ENCODE measurements around the gene REM1. TPM values are rescaled to one million over a fixed set of nuclear protein-coding genes. Genes with fewer than 3 reads are reported as not detected.

The REM1 gene
- total RNA-seq, 4 donors from 2014 or later, result 0.80 to 1.8 (median 1.3) TPM; not detected in 1

DNA sequence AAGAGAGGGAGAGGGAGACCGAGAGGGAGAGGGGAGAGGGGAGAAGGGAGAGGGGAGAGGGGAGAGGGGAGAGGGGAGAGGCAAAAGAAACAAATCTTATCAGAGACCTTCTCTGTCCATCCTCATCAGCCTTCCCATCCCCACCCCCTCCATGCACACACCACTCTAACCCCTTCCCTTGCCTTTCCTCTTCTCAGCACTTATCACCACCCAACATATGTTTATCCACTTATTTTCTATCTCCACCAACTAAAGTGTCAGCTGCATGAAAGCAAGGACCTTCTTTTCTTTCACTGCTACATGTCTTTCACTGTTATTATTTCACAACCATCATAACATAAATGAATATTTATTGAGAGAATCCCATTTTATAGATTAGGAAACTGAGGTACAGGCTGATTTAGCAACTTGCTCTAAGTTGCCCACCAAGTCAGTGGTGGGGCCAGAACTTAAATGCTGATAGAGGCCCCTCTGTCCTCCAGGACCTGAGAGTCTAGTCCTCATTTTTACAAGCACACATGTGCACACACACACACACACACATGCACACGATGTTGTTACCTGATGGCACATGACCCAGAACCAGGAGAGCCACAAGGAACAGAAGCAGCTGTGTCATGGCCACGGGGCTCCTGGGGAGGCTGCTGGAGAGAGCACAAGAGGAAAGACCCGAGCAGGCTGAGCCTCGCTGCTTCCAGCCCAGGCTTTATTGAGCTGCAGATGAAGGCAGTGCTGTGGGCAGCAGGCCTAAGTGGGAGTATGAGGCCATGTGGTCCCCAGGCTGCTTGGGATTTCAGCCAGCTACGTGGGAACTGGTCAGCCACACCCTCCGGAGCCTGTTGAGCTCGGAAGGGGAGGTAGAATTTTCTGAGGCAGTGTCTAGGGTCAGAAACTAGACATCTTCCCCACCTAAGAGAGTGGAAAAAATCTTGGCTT, 2.4 kb upstream of the REM1 start:
- Histone ChIP-seq H3K9me3 (no peaks in the 10 kb centered on the region), H3K27ac (no peak overlapping the region), H3K4me3 (no peak overlapping the region), H3K27me3 (peaks cover 21% of the 10 kb centered on the region), H3K4me1 (peaks cover 0 to 10% (median 3%) of the 10 kb centered on the region in 4 donors), H3K36me3 (no peaks in the 10 kb centered on the region)
- in situ Hi-C loops (cut with MboI; ENCODE audit: low pct_ligation_motif_present in 1 of 4, low pct_unique_long_range_greater_than_20kb in 1 of 4, low sequenced_read_pairs in 3 of 4) (no loop called here), intact Hi-C loops (cut with DNase I; ENCODE audit: low total_unique reads) (no loop called here)
- 58% methylated on average over 8 of the region's 8 CpGs; no CpG with 5 or more reads in 1 of the 2 donors for WGBS, 2 donors (ENCODE audit: low coverage in 1 of 2)
- DNase-seq, result no peak
- TF ChIP-seq CTCF (IDR thresholded peaks at IDR 0.05), result no peak
- no peak for TF ChIP-seq POLR2AphosphoS5 (IDR thresholded peaks at IDR 0.05)
- TF ChIP-seq POLR2A (IDR thresholded peaks at IDR 0.05), result no peak

GRCh38 chr20:31473331-31474096, 1.6 kb upstream of the REM1 start:
- no peak for DNase-seq
- Histone ChIP-seq H3K36me3 (no peaks in the 10 kb centered on the region), H3K27ac (no peak overlapping the region), H3K27me3 (peaks cover 21% of the 10 kb centered on the region), H3K4me1 (peaks cover 0 to 10% (median 3%) of the 10 kb centered on the region in 4 donors), H3K4me3 (no peak overlapping the region), H3K9me3 (no peaks in the 10 kb centered on the region)
- in situ Hi-C loops (cut with MboI; ENCODE audit: low pct_ligation_motif_present in 1 of 4, low pct_unique_long_range_greater_than_20kb in 1 of 4, low sequenced_read_pairs in 3 of 4), result no loop called here
- 68 to 83% methylated on average over 2 to 5 of the region's 5 CpGs for WGBS, 2 donors (ENCODE audit: low coverage in 1 of 2)
- TF ChIP-seq POLR2A (IDR thresholded peaks at IDR 0.05) (no peak), EP300 (IDR thresholded peaks at IDR 0.05; ENCODE audit: low read depth) (no peak), POLR2AphosphoS5 (IDR thresholded peaks at IDR 0.05) (no peak), CTCF (IDR thresholded peaks at IDR 0.05) (no peak)
- intact Hi-C loops (cut with DNase I; ENCODE audit: low total_unique reads), result no loop called here

GRCh38 chr20:31474097-31474436, 1.0 kb upstream of the REM1 start:
- Histone ChIP-seq H3K4me3 (no peak overlapping the region), H3K27me3 (peaks cover 21% of the 10 kb centered on the region), H3K9me3 (no peaks in the 10 kb centered on the region), H3K4me1 (peaks cover 0 to 10% (median 3%) of the 10 kb centered on the region in 4 donors), H3K27ac (peak overlapping the region in 1 of 4 donors; percentile 17), H3K36me3 (no peaks in the 10 kb centered on the region)
- intact Hi-C loops (cut with DNase I; ENCODE audit: low total_unique reads) (no loop called here), in situ Hi-C loops (cut with MboI; ENCODE audit: low pct_ligation_motif_present in 1 of 4, low pct_unique_long_range_greater_than_20kb in 1 of 4, low sequenced_read_pairs in 3 of 4) (no loop called here)
- WGBS, 2 donors (ENCODE audit: low coverage in 1 of 2), result 71% methylated on average over 2 of the region's 2 CpGs; no CpG with 5 or more reads in 1 of the 2 donors
- no peak for TF ChIP-seq POLR2AphosphoS5 (IDR thresholded peaks at IDR 0.05)
- TF ChIP-seq POLR2A (IDR thresholded peaks at IDR 0.05), result no peak
- TF ChIP-seq EP300 (IDR thresholded peaks at IDR 0.05; ENCODE audit: low read depth), result no peak
- no peak for DNase-seq

- peaks cover 21% of the 10 kb centered on the region for H3K27me3 ChIP-seq
- no peak for DNase-seq
- H3K27ac ChIP-seq, result peak overlapping the region; percentile 41 to 75 (median 63)
- in situ Hi-C loops (cut with MboI; ENCODE audit: low pct_ligation_motif_present in 1 of 4, low pct_unique_long_range_greater_than_20kb in 1 of 4, low sequenced_read_pairs in 3 of 4), result no loop called here
- peak overlapping the region; percentile 16 to 53 (median 32) for H3K4me3 ChIP-seq
- H3K9me3 ChIP-seq, result no peaks in the 10 kb centered on the region
- H3K4me1 ChIP-seq, result peaks cover 0 to 10% (median 3%) of the 10 kb centered on the region in 4 donors
- no peaks in the 10 kb centered on the region for H3K36me3 ChIP-seq
- intact Hi-C loops (cut with DNase I; ENCODE audit: low total_unique reads), result no loop called here
- TF ChIP-seq POLR2A (IDR thresholded peaks at IDR 0.05) (no peak), CTCF (IDR thresholded peaks at IDR 0.05) (no peak), EP300 (IDR thresholded peaks at IDR 0.05; ENCODE audit: low read depth) (no peak), POLR2AphosphoS5 (IDR thresholded peaks at IDR 0.05) (no peak)
- WGBS, 2 donors (ENCODE audit: low coverage in 1 of 2), result 14% methylated on average over 29 of the region's 29 CpGs; no CpG with 5 or more reads in 1 of the 2 donors
These were observed 595 bp downstream of the REM1 start for GRCh38 chr20:31475472-31476293.

Data from transverse colon (tissue), 4 donors.